Measurements from ENCODE around the gene ARPIN.

DNA sequence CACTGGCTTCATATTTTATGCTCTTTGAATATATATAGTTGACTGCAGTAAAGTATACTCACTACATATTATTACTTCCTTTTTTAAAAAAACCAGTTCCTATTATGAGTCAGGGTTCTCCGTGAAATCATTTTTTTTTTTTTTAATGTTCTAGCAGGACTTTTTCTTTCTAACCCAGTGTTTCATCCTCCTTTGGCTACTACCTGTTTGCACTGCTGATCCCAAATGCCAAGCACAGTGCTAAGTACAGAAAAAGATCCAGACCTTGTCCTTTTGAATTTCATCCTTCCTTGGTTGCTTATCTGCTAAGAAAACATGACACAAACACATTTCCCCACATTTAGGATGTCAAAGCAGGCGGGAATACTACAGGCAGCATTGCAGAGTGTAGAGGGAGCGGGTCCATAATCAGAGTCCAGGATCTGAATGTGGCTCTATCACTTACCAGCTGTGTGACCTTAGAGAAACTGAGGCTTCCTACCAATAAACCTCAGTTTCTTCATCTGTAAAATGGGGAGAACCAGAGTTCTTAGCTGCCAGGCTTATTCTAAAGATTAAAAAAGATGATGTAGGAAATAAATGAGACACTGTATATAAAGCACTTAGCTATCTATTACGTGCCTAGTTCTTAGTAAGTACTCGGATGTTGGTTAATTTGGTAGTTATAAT lies 60.9 kb downstream of the ARPIN start:
- TF ChIP-seq, protein P1, sequence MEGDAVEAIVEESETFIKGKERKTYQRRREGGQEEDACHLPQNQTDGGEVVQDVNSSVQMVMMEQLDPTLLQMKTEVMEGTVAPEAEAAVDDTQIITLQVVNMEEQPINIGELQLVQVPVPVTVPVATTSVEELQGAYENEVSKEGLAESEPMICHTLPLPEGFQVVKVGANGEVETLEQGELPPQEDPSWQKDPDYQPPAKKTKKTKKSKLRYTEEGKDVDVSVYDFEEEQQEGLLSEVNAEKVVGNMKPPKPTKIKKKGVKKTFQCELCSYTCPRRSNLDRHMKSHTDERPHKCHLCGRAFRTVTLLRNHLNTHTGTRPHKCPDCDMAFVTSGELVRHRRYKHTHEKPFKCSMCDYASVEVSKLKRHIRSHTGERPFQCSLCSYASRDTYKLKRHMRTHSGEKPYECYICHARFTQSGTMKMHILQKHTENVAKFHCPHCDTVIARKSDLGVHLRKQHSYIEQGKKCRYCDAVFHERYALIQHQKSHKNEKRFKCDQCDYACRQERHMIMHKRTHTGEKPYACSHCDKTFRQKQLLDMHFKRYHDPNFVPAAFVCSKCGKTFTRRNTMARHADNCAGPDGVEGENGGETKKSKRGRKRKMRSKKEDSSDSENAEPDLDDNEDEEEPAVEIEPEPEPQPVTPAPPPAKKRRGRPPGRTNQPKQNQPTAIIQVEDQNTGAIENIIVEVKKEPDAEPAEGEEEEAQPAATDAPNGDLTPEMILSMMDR (IDR thresholded peaks at IDR 0.05), result no peak
- TF ChIP-seq ESRRA (CRISPR knock-in tag; IDR thresholded peaks at IDR 0.05; ENCODE audit: borderline replicate concordance) (no peak), NR1H2 (CRISPR knock-in tag; IDR thresholded peaks at IDR 0.05) (no peak), JUN (CRISPR knock-in tag; IDR thresholded peaks at IDR 0.05) (no peak), CREM (CRISPR knock-in tag; IDR thresholded peaks at IDR 0.05) (no peak), ZNF317 (CRISPR knock-in tag; IDR thresholded peaks at IDR 0.05; ENCODE audit: borderline replicate concordance, low read depth) (no peak)
- TF ChIP-seq, protein P2, sequence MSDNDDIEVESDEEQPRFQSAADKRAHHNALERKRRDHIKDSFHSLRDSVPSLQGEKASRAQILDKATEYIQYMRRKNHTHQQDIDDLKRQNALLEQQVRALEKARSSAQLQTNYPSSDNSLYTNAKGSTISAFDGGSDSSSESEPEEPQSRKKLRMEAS (CRISPR knock-in tag; IDR thresholded peaks at IDR 0.05), result no peak
